ENCODE data around the gene HMGXB4.
A peak's percentile ranks its signal among the peaks of the same experiment; 100 is the strongest.
"Not testable (repeated sequence)": the region's sequence is repeated elsewhere in the genome, so short reads cannot be mapped to it uniquely, and the experiment has no call there.

HMGXB4 gene

DNA sequence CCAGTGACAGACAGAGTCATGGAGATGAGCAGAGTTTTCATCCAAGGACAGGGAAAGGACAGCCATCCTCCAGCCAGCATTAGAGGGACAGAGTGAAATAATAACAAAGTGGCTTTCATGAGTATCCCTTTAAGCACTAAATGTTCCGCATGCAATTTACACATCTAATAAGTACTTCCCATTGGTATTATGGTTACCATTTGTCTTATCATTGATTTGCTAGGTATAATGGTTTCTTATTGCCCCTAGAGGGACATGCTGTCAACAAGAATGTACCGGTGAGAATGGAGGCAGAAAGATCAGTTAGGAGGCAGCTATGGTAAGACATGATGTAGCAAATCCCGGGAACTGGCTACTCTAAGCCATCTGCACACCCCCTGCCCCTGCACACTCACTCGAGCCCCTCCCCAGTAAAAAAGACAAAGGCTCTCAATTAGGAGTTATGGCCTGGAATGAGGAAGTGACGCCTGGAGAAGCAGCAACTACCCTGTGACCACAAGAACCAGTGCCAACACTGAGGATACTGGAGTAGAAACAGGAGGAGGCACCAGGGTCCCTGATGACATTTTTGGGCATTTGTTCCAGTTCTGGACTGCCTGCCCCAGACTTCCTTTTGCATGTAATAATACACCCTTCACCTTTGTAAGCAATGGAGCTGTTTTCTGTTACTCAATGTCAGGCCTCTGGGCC, 30.2 kb upstream of the HMGXB4 start:
- TF ChIP-seq MYC (IDR thresholded peaks at IDR 0.05; ENCODE audit: low read depth, low read length) (no peak), POLR2A (IDR thresholded peaks at IDR 0.05; ENCODE audit: extremely low read depth, insufficient read length) (no peak)
- TF ChIP-seq, protein P1, sequence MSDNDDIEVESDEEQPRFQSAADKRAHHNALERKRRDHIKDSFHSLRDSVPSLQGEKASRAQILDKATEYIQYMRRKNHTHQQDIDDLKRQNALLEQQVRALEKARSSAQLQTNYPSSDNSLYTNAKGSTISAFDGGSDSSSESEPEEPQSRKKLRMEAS (IDR thresholded peaks at IDR 0.05; ENCODE audit: low read depth, low read length): no peak
- TF ChIP-seq, protein P2, sequence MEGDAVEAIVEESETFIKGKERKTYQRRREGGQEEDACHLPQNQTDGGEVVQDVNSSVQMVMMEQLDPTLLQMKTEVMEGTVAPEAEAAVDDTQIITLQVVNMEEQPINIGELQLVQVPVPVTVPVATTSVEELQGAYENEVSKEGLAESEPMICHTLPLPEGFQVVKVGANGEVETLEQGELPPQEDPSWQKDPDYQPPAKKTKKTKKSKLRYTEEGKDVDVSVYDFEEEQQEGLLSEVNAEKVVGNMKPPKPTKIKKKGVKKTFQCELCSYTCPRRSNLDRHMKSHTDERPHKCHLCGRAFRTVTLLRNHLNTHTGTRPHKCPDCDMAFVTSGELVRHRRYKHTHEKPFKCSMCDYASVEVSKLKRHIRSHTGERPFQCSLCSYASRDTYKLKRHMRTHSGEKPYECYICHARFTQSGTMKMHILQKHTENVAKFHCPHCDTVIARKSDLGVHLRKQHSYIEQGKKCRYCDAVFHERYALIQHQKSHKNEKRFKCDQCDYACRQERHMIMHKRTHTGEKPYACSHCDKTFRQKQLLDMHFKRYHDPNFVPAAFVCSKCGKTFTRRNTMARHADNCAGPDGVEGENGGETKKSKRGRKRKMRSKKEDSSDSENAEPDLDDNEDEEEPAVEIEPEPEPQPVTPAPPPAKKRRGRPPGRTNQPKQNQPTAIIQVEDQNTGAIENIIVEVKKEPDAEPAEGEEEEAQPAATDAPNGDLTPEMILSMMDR (IDR thresholded peaks at IDR 0.05; ENCODE audit: low read depth, low read length): no peak
- DNase-seq (ENCODE audit: low read depth): peak; percentile 50

GRCh38 chr22:35229865-35230264, 27.4 kb upstream of the HMGXB4 start:
- no peak overlapping the region for H3K4me3 ChIP-seq (ENCODE audit: low read depth, low read length)

More for the DNA sequence above, 30.2 kb upstream of the HMGXB4 start:
- H3K4me3 ChIP-seq (ENCODE audit: low read depth, low read length): no peak overlapping the region

GRCh38 chr22:35230417-35230816, 26.9 kb upstream of the HMGXB4 start:
- TF ChIP-seq, protein P1 (IDR thresholded peaks at IDR 0.05; ENCODE audit: low read depth, low read length): no peak
- TF ChIP-seq, protein P2 (IDR thresholded peaks at IDR 0.05; ENCODE audit: low read depth, low read length): no peak
- TF ChIP-seq POLR2A (IDR thresholded peaks at IDR 0.05; ENCODE audit: extremely low read depth, insufficient read length): no peak
- TF ChIP-seq MYC (IDR thresholded peaks at IDR 0.05; ENCODE audit: low read depth, low read length): no peak
- H3K4me3 ChIP-seq (ENCODE audit: low read depth, low read length): peak overlapping the region; percentile 30
- DNase-seq (ENCODE audit: low read depth): no peak

More at GRCh38 chr22:35229865-35230264, 27.4 kb upstream of the HMGXB4 start:
- TF ChIP-seq MYC (IDR thresholded peaks at IDR 0.05; ENCODE audit: low read depth, low read length) (no peak), POLR2A (IDR thresholded peaks at IDR 0.05; ENCODE audit: extremely low read depth, insufficient read length) (no peak)
- TF ChIP-seq, protein P1 (IDR thresholded peaks at IDR 0.05; ENCODE audit: low read depth, low read length): no peak
- TF ChIP-seq, protein P2 (IDR thresholded peaks at IDR 0.05; ENCODE audit: low read depth, low read length): no peak
- no peak for DNase-seq (ENCODE audit: low read depth)

- peak; percentile 22 for DNase-seq (ENCODE audit: low read depth)
- peak overlapping the region; percentile 30 for H3K4me3 ChIP-seq (ENCODE audit: low read depth, low read length)
- TF ChIP-seq POLR2A (IDR thresholded peaks at IDR 0.05; ENCODE audit: extremely low read depth, insufficient read length) (peak; percentile 26), MYC (IDR thresholded peaks at IDR 0.05; ENCODE audit: low read depth, low read length) (no peak)
- TF ChIP-seq, protein P1 (IDR thresholded peaks at IDR 0.05; ENCODE audit: low read depth, low read length): no peak
Observed at GRCh38 chr22:35230839-35231584, 26.3 kb upstream of the HMGXB4 start.

DNA sequence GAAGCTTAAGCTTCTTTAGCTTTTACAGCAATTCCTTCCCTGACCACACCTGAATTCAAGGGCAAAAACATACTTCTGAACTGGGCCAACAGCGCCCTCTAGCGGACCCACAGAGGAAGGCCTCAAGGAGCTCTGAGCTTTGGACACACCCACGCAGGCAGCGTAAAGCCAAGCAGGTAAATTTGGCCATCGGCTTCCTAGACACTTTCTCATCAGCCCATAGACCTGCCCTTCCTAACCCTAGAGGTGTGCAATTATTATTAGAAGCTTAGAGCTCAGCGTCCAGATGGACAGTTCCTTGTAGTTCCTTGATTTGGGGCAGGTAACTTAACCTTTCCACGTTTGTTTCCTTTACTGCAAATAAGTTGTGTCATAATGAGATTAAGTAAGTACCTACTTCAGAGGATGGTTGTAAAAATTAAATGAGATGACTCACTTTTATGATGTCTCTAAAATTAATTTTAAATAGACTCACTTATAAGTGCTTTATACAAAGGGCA, 25.7 kb upstream of the HMGXB4 start:
- TF ChIP-seq, protein P1 (IDR thresholded peaks at IDR 0.05; ENCODE audit: low read depth, low read length): no peak
- TF ChIP-seq, protein P2 (IDR thresholded peaks at IDR 0.05; ENCODE audit: low read depth, low read length): peak; percentile 96
- TF ChIP-seq POLR2A (IDR thresholded peaks at IDR 0.05; ENCODE audit: extremely low read depth, insufficient read length) (no peak), MYC (IDR thresholded peaks at IDR 0.05; ENCODE audit: low read depth, low read length) (no peak)
- no peak overlapping the region for H3K4me3 ChIP-seq (ENCODE audit: low read depth, low read length)

GRCh38 chr22:35238749-35239148, 18.5 kb upstream of the HMGXB4 start:
- DNase-seq (ENCODE audit: low read depth); H3K4me3 ChIP-seq (ENCODE audit: low read depth, low read length): not testable (repeated sequence)

More for the DNA sequence above, 25.7 kb upstream of the HMGXB4 start:
- peak; percentile 79 for DNase-seq (ENCODE audit: low read depth)

DNA sequence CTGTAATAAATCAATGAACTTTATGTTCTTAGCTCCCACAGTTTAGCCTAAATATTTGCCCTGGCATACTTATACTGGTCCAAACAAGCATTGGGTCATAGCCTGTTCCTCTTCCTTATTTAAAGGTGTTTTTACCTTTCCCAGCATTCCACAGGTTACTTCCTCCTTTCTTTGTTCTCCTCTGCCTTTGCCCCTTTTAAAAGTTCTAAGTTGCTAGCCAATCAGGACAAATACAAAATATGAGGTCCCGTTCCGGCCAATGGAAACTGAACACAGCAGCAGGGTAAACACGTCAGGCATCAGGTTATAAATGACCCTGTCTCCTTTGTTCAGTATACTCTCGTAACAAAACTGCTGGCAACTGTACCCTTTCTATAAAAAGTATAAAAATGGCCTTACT, 12.8 kb upstream of the HMGXB4 start:
- not testable (repeated sequence) for H3K4me3 ChIP-seq (ENCODE audit: low read depth, low read length); DNase-seq (ENCODE audit: low read depth)

Data from NB4 (cell line).